COR-L47 (cell line): ENCODE measurements around the gene MCL1.
A peak's percentile ranks its signal among the peaks of the same experiment; 100 is the strongest.

Experiments
- DNase-seq: peaks from one replicate; lab custom pipeline; 2025; lab: John Stamatoyannopoulos, UW

Gene MCL1

GRCh38 chr1:150555971-150556865 lies 23.2 kb downstream of the MCL1 start:
- DNase-seq = no peak

- DNase-seq = no peak
These were observed 24.0 kb downstream of the MCL1 start for GRCh38 chr1:150555198-150555970.

GRCh38 chr1:150554086-150554452 lies 25.3 kb downstream of the MCL1 start:
- no peak for DNase-seq

- no peak for DNase-seq
These were observed 25.9 kb downstream of the MCL1 start for GRCh38 chr1:150553392-150554085.

- no peak for DNase-seq
These were observed 26.5 kb downstream of the MCL1 start for GRCh38 chr1:150552911-150553289.

- DNase-seq = no peak
These were observed 27.1 kb downstream of the MCL1 start for GRCh38 chr1:150552128-150552910.

- no peak for DNase-seq
These were observed 27.7 kb downstream of the MCL1 start for GRCh38 chr1:150551784-150552127.

GRCh38 chr1:150551051-150551783 lies 28.2 kb downstream of the MCL1 start:
- DNase-seq = no peak

- DNase-seq = no peak
These were observed 29.0 kb downstream of the MCL1 start for GRCh38 chr1:150550222-150551050.

- no peak for DNase-seq
These were observed 29.8 kb downstream of the MCL1 start for GRCh38 chr1:150549496-150550221.

GRCh38 chr1:150548632-150549495 lies 30.5 kb downstream of the MCL1 start, which contains the start of gene ADAMTSL4:
Gene ADAMTSL4 (plus strand): TSS chr1:150549408. CDS start chr1:150552289, 2,881 bp downstream.
- peak; percentile 41 for DNase-seq

- no peak for DNase-seq
These were observed 31.1 kb downstream of the MCL1 start for GRCh38 chr1:150548324-150548631.

GRCh38 chr1:150546294-150546937 lies 33.0 kb downstream of the MCL1 start:
- no peak for DNase-seq

- no peak for DNase-seq
These were observed 33.9 kb downstream of the MCL1 start for GRCh38 chr1:150545486-150546032.

GRCh38 chr1:150544204-150544603 lies 35.2 kb downstream of the MCL1 start:
- peak; percentile 60 for DNase-seq

- DNase-seq = peak; percentile 81
These were observed 35.8 kb downstream of the MCL1 start for GRCh38 chr1:150543500-150544143.
